ENCODE data around the gene SKAP1.

Gene SKAP1

GRCh38 chr17:48406936-48407567 is 23.0 kb downstream of the SKAP1 start (continued):
- TF ChIP-seq POU6F1 (CRISPR knock-in tag; IDR thresholded peaks at IDR 0.05; ENCODE audit: borderline replicate concordance, low read depth) (no peak), ZC3H10 (CRISPR knock-in tag; IDR thresholded peaks at IDR 0.05) (no peak), OSR1 (CRISPR knock-in tag; IDR thresholded peaks at IDR 0.05) (no peak), ESRRG (CRISPR knock-in tag; IDR thresholded peaks at IDR 0.05) (no peak), ZNF70 (CRISPR knock-in tag; IDR thresholded peaks at IDR 0.05) (no peak)

- TF ChIP-seq ZNF70 (CRISPR knock-in tag; IDR thresholded peaks at IDR 0.05) (no peak), ISL1 (CRISPR knock-in tag; IDR thresholded peaks at IDR 0.05) (no peak), RARB (CRISPR knock-in tag; IDR thresholded peaks at IDR 0.05) (no peak), CREB5 (CRISPR knock-in tag; IDR thresholded peaks at IDR 0.05; ENCODE audit: low read depth) (no peak), PPARA (CRISPR knock-in tag; IDR thresholded peaks at IDR 0.05; ENCODE audit: borderline replicate concordance) (no peak), ZC3H10 (CRISPR knock-in tag; IDR thresholded peaks at IDR 0.05) (no peak), ESRRG (CRISPR knock-in tag; IDR thresholded peaks at IDR 0.05) (no peak), CSDC2 (CRISPR knock-in tag; IDR thresholded peaks at IDR 0.05) (no peak), CSRNP3 (CRISPR knock-in tag; IDR thresholded peaks at IDR 0.05) (no peak), ZFP3 (CRISPR knock-in tag; IDR thresholded peaks at IDR 0.05) (no peak), TOX (CRISPR knock-in tag; IDR thresholded peaks at IDR 0.05; ENCODE audit: borderline replicate concordance) (no peak), ARNTL (CRISPR knock-in tag; IDR thresholded peaks at IDR 0.05; ENCODE audit: borderline replicate concordance, low read depth) (no peak), OSR1 (CRISPR knock-in tag; IDR thresholded peaks at IDR 0.05) (no peak), GLIS3 (CRISPR knock-in tag; IDR thresholded peaks at IDR 0.05) (no peak), ZNF565 (CRISPR knock-in tag; conservative IDR thresholded peaks at IDR 0.05; ENCODE audit: low read depth) (no peak), BACH2 (CRISPR knock-in tag; IDR thresholded peaks at IDR 0.05; ENCODE audit: borderline replicate concordance) (no peak), PATZ1 (CRISPR knock-in tag; IDR thresholded peaks at IDR 0.05; ENCODE audit: borderline replicate concordance) (no peak)
Observed at GRCh38 chr17:48394821-48395220, 35.2 kb downstream of the SKAP1 start.

GRCh38 chr17:48393283-48393682 is 36.7 kb downstream of the SKAP1 start:
- no peak for ATAC-seq
- TF ChIP-seq RARB (CRISPR knock-in tag; IDR thresholded peaks at IDR 0.05) (no peak), SNAI2 (CRISPR knock-in tag; IDR thresholded peaks at IDR 0.05) (no peak), TCF4 (CRISPR knock-in tag; IDR thresholded peaks at IDR 0.05; ENCODE audit: borderline replicate concordance) (no peak), ESRRG (CRISPR knock-in tag; IDR thresholded peaks at IDR 0.05) (no peak), GLIS3 (CRISPR knock-in tag; IDR thresholded peaks at IDR 0.05) (no peak), PATZ1 (CRISPR knock-in tag; IDR thresholded peaks at IDR 0.05; ENCODE audit: borderline replicate concordance) (no peak), PPARA (CRISPR knock-in tag; IDR thresholded peaks at IDR 0.05; ENCODE audit: borderline replicate concordance) (no peak), TOX (CRISPR knock-in tag; IDR thresholded peaks at IDR 0.05; ENCODE audit: borderline replicate concordance) (no peak), CSRNP3 (CRISPR knock-in tag; IDR thresholded peaks at IDR 0.05) (no peak), CREB5 (CRISPR knock-in tag; IDR thresholded peaks at IDR 0.05; ENCODE audit: low read depth) (no peak), ZNF565 (CRISPR knock-in tag; conservative IDR thresholded peaks at IDR 0.05; ENCODE audit: low read depth) (no peak), CSDC2 (CRISPR knock-in tag; IDR thresholded peaks at IDR 0.05) (no peak), ZFP30 (CRISPR knock-in tag; IDR thresholded peaks at IDR 0.05) (no peak), ZC3H10 (CRISPR knock-in tag; IDR thresholded peaks at IDR 0.05) (no peak), ISL1 (CRISPR knock-in tag; IDR thresholded peaks at IDR 0.05) (no peak), TSHZ2 (CRISPR knock-in tag; IDR thresholded peaks at IDR 0.05) (no peak), ARNTL (CRISPR knock-in tag; IDR thresholded peaks at IDR 0.05; ENCODE audit: borderline replicate concordance, low read depth) (no peak), OSR1 (CRISPR knock-in tag; IDR thresholded peaks at IDR 0.05) (no peak)

More at GRCh38 chr17:48394821-48395220, 35.2 kb downstream of the SKAP1 start:
- no peak for ATAC-seq

All from SK-N-SH treated with all-trans-retinoic acid at 6 μM for 48 hours (cell line).